Measurements from ENCODE around the gene ATG4B.
"Not testable (repeated sequence)": the region's sequence is repeated elsewhere in the genome, so short reads cannot be mapped to it uniquely, and the experiment has no call there.

Gene ATG4B

DNA sequence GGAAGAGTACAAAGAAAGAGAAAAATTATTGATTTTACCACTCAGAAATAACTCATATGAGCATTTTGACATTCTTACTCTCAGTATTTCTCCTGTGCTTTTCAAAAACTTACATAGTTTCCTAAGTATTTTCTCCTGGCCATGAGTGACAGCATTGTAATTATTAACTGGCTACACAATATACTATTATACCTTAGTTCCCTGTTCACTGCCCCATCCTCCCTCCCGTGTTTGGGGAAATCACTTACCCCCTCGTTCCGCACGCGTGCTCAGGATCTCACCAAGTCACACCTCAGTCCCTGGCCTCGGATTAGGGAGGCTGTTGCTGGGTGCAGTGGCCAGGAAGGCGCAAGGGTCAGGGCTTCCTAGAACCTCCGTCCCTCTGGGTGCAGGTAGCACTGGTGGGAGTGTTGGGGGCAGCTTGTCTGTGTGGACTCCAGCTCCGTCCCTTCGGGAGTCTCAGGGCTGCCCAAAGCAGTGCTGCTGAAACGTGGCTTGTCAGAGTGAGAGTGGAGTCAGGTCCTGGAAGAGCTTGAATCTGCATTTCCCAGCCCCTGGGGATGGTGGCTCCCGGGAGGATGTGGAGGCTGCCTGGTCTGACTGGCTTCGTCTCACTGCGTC lies 23.2 kb downstream of the ATG4B start:
- in situ Hi-C loops (cut with HindIII; ENCODE audit: low sequenced_read_pairs), result no loop called here

DNA sequence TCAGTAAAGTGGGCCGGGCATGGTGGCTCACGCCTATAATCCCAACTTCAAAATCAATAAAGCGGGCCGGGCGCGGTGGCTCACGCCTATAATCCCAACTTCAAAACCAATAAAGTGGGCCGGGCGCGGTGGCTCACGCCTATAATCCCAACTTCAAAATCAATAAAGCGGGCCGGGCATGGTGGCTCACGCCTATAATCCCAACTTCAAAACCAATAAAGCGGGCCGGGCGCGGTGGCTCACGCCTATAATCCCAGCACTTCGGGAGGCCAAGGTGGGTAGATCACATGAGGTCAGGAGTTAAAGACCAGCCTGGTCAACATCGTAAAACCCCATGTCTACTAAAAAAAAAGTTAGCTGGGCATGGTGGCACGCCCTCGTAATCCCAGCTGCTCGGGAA lies 25.2 kb downstream of the ATG4B start:
- in situ Hi-C loops (cut with HindIII; ENCODE audit: low sequenced_read_pairs), result not testable (repeated sequence)

DNA sequence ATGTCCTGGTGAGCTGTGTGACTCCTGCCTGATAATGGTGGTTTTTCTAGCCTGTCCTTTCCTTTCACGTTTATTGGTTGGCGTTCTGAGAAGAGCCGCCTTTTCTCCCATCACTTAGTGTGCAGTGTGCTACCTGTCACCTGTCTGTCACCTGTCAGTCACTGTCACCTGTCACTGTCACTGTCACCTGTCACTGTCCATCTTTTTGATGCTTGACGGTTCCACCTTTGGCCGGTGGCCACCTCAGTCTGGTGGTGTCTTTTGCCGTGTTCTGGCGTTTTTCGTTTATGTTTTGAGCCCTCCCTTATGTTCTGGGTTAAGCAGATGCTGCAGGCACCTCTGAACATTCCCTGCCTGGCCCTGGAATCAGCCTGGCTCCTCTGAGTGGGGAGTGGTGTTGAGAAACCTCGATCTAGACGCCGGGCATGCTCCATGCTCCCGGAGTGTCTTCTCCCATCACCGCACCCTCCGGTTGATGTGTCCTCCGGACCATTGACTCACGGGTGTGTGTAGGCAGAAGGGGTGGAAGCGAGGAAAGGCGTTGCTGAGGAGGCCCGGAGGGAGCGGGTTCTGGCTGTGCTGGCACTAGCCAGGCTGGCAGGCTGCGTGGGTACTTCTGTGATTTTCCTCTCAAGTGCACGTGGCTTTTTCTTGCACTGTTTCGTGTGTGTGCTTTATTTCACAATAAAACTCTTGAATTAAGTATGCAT lies 28.4 kb downstream of the ATG4B start:
- in situ Hi-C loops (cut with HindIII; ENCODE audit: low sequenced_read_pairs), result no loop called here

DNA sequence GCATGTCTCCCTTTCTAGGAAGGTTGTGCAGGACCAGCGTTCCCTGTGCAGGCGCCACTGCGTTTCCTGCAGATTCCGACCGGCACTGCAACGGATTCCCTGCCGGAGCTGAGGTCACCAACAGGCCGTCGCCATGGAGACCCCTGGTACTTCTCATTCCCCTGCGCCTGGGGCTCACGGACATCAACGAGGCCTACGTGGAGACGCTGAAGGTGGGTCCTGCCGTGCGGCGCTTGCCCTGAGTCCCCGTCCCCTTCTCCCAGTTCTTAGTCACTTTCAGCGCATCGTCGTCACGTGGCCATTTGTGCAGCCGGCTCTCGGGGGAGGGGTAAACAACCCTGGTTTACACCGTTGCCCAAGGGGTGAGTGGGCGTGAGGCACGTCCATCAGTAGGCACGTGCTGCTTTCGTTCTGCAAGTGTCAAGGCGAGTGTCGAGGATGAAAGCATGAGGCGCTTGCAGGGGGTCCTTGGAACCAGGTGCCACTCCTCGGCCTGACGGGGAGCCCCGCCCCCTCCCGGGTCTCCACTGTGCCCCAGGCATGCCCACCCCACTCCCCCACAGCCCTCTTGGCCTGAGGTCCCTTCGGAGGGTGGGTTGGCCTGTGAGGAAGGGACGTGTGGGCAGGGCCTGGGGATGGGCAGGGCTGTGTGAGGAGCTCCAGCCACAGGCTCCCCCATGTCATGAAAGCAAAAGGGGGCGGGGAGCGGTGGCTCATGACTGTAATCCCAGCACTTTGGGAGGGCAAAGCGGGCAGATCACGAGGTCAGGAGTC lies 29.3 kb downstream of the ATG4B start:
- in situ Hi-C loops (cut with HindIII; ENCODE audit: low sequenced_read_pairs), result no loop called here

DNA sequence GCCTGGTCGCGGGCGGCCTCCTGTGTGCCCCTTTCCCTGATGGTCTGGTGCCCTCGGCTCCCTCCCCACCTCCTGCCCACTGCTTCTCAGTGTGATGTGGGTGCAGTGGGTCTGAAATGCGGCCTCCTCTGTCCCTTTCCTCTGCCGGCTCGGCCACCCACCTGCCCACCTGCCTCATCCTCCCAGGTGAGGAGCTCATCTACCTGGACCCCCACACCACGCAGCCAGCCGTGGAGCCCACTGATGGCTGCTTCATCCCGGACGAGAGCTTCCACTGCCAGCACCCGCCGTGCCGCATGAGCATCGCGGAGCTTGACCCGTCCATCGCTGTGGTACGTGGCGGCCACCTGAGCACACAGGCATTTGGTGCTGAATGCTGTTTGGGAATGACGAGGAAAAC lies 30.9 kb downstream of the ATG4B start:
- in situ Hi-C loops (cut with HindIII; ENCODE audit: low sequenced_read_pairs), result no loop called here

DNA sequence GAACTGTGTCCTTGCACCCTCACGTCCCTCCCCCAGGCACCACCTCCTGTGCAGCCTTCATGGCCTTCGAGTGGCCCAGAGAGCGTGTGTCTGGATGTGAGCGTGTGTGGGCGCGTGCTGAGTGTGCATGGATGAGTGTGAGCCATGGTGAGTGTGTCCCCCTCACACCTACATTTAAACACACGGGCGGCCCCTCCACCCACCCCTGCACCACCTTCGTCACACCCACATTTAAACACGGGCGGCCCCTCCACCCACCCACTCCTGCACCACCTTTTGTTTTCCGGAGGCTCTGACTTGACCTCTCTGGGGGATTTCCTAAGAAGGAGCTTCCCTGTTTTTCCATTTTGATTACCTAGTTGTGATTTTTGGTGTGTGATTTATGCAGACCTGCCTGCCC lies 31.3 kb downstream of the ATG4B start:
- in situ Hi-C loops (cut with HindIII; ENCODE audit: low sequenced_read_pairs), result no loop called here

DNA sequence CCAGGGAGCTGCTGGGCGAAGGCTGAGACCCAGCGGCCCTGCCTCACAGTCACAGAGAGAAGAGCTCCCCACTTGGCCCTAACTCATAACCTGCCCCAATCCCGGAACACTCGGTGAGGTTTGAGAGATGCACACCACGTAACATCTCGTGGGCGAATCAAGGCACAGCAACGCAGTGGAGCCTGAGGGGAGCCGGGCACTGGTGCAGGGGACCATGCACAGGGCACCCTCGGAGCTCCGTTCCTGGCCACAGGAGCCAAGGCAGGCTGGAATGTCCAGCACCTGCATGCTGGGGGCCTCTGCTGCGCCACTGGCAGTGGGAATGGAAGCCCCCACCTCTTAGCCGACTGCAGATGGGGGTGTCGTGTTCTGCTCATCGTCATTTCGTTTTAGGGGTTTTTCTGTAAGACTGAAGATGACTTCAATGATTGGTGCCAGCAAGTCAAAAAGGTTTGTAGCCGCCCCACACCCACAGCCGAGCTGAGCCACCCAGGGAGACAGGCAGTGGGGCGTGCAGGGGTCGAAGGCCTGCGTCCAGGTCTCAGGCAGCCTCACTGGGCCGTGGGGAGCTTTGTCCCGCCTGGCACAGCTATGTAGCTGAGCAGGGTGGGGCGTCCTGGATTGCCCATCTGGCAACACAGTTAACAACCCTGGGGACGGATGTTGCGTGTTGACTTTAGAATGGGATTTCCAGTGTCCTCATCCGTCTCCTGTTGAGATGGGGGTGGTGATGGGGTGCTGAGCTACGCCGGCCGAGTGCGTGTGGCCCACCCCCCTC lies 33.0 kb downstream of the ATG4B start:
- in situ Hi-C loops (cut with HindIII; ENCODE audit: low sequenced_read_pairs), result no loop called here

DNA sequence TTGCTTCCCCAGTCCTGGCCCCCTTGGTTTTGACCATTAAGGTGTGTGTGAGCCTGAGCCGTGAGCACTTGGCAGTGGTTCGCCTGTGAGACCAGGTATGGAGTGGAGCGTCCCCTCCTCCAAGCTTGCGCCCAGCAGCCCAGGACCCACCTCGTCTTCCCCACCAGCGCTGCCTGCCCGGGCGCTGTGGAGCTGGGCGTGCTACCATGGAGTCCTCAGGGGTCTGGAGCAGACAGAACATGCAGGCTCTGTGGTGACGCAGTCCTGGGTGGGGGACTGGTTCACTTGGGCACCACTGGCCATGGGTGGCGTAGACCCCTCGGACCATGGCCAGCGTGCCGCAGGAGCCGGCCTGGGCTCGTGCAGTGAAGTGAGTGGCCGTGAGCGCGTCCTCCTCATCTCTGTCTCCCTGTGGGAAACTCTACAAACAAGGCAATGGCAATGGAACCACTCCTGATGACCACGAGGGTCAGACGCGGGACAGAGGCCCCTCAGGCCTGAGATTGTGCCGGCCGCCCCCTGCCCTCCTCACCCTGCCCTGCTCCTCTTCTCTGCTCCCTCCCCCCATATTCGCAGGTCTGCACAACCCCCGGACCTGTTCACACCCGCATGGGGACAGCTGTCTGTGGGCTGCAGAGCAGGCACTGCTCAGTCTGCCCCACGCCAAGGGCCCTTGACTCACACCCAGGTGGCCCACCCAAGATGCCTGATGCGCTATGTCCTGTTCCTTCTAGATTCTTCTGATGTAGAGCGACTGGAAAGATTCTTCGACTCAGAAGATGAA lies 34.2 kb downstream of the ATG4B start:
- in situ Hi-C loops (cut with HindIII; ENCODE audit: low sequenced_read_pairs), result no loop called here

DNA sequence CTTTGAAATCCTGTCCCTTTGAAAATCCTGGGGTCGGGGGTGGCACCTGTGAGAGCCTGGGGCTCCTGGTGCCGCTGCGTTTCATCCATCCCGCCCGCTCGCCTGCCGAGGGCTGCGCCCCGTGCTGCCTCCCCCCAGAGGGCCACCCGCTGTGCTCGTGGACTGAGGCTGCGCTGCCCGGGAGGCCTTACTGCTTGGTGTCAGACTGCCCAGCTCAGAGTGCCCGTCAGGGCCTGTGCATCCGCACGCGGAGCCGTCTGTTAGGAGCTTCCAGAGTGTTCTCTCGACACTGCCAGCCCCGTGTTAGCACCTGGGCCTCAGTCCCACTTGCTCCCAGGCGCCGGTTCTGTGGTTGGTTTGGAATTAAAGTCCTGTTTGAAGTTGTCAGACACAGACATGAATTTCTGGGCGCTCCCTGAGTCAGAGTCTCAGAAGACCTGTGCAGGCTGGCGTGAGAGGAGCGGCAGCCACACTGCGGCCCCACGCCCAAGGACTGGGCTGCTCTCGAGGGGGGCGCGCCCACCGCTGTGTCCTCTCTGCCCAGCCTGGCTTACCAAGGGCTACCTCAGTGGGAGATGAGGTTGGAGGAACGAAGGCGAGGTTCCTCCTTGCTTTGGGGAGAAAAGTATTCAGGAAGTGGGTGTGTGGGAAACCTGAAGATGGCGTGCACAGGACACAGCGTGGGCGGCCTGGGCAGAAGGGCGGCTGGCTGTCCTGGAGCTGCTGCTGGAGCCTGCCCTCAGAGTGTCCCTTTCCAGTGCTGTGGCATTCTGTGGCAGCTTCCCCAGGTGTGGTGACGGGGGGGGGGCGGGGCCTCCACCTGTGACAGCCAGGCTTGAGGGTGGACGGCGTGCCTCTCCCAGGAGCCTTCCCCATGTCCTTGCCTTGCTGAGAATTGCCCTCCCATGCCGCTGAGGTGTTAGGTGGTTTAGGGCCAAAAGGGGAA lies 35.0 kb downstream of the ATG4B start:
- in situ Hi-C loops (cut with HindIII; ENCODE audit: low sequenced_read_pairs), result no loop called here

DNA sequence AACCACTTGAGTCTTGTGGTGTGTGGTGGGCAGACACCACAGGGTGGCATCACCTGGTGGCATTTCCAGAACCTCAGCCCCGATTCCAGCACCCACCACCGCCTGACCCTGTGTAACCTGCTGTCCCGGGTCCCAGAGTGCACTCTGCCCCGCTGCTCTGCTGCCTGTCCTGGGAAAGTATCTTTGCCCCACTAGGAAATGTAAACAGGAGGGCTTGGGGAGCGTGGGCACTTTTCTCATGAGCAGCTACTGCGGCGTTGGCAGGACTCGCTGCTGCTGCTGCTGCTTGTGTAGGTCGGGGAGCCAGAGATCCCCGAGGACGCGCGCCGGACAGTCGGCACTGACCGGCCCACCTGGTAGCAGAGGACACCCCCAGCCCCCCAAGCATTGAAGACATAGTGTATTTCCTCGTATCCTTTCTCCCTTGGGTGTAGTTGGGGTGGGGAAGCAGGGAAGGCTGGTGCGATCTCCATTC lies 35.7 kb downstream of the ATG4B start:
- in situ Hi-C loops (cut with HindIII; ENCODE audit: low sequenced_read_pairs), result no loop called here

DNA sequence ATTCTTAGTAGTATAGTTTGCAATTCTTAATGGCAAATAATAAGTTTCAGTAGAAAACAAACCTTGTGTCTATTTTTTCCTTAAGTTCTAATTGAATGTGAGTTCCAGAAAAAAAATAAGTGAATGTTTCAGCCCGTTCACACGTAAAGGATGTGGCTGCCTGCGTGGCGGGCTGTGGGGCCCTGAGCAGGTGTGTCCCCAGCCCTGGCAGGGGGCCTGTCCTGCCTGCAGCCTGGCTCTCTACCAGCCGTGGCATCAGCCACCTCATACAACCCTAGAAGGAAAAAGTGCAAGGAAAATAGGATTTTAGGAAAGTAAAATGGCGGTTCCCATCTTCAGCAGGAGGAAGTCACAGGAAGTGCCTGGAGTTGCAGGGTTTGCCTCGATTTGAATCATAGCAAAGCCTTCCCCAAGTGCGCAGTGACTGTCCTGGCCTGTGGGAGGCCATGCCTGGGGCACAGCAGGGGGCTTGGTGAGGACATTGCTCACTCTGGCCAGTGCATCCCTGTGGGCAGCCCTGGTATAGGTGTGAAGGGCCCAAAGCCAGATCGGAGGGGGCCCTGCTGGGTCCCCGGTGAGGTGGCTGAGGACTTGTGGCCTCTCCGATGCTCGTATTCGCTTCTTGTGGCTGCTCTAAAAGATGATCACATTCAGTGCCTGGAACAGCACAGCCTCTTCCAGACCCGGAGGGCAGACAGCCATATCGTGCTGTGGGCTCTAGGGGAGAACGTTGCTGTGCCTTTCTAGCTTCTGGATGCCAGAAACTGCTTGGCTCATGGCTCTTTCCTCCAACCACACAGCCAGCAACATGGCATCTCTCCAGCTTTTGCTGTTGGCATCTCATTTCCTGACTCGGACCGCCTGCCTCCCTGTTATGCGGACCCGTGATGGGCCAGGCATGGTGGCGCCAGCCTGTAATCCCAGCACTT lies 36.6 kb downstream of the ATG4B start:
- in situ Hi-C loops (cut with HindIII; ENCODE audit: low sequenced_read_pairs), result no loop called here

DNA sequence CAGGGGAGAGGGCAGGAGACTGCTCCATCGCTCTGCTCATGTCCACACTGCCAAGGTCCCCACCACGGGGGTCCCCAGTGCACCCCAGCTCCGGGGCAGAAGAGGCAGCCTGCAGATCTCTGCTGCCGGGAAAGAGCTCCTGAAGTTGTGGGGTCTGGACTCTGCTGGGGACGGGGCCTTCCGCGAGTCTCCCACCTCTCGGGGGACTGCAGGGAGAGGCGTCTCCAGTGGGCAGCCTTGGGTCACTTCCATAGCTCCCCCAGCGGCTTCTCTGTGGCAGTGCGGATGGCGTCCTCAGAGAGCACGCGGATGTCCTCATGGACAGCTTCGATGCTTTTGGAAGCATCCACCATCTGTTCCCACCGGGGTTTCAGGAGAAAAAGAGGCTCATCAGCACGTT lies 38.4 kb downstream of the ATG4B start:
- in situ Hi-C loops (cut with HindIII; ENCODE audit: low sequenced_read_pairs), result no loop called here

DNA sequence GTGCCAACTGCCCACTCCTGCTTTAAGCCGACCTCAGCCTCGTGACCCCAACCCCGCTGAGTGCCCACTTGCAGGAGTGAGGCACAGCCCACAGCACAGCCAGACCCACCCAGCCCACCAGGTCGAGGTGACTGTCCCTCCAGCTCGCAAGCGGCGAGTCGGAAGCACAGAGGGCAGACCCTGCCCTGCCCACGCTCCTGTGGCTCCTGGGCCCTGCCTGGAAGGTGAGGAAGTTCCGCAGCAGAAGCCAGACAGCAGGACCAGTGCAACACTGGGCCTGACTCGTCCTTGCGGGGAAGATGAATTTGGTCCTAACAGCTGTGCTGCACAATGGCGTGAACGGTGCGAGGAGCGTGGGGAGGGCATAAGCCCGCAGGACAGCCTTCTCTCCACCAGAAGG lies 39.2 kb downstream of the ATG4B start:
- in situ Hi-C loops (cut with HindIII; ENCODE audit: low sequenced_read_pairs), result no loop called here

DNA sequence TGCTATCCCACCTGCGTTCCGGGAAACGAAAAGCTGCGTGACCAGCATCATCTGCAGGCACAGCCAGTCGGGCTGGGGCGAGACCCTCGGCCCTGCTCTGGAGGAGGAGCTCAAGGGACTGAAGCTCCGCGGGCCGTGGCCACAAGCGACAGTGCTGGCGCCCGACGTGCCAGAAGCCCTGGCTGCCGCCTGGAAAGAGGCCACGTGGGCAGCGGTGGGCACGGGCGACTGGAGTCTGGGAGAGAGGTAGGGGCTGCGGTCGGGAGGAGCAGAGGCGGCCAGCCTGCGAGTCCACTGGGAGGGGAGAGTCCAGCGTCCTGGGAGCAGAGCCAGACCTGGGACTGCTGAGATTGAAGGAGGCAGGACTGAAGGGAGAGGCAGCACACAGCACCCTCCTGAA lies 39.9 kb downstream of the ATG4B start:
- in situ Hi-C loops (cut with HindIII; ENCODE audit: low sequenced_read_pairs), result no loop called here

DNA sequence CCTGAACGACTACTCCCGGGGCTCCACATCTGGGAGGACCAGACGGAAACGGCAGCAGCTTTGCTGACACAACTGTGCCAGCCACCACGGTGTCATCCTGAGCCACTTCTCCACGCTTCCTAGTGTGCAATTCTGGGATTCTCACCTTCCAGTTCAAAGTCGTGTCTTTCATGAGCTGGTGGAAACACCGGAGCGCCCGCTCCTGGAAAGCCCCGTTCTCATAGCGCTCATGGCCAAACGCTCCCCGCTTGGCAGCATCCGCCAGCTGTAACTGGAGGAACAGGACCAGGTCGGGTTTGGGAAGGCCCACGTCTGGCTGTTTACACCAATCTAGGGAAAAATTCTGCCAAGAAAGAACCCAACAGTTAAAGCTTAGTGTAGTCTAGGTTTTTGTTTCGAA lies 40.8 kb downstream of the ATG4B start:
- in situ Hi-C loops (cut with HindIII; ENCODE audit: low sequenced_read_pairs), result no loop called here

DNA sequence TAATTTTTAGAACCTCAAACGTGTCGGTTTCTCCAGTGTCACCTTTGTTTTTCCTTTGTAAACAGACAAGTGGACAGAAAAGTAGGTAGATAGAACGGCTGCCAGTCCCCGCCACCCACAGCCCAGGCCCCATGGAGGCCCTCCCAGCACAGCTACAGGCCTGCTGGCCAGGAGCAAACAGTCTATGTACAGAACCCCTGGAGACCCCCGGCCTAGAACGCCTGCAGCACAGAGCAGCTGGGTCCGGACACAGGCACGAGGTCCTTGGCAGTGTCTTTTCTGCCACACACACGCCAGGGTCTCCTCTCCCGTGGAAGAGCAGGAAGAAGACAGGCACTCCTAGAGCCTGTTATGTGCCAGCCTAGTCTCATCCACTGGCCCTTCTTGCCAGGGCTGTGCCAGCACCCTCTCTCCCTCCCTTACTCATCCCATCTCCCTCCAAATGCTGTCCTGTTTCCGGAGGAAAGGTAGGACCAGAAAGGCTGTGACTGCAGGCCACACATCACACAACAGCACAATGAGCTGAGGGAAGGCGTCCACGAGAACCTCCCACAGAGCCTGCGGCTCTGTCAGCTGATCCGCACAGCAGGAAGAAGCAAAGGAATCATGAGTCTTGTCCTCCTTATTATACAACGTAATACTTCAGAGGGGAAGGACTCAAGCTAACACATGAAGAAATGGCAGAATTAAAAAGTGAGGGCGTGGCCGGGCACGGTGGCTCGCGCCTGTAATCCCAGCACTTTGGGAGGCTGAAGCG lies 41.5 kb downstream of the ATG4B start:
- in situ Hi-C loops (cut with HindIII; ENCODE audit: low sequenced_read_pairs), result no loop called here

DNA sequence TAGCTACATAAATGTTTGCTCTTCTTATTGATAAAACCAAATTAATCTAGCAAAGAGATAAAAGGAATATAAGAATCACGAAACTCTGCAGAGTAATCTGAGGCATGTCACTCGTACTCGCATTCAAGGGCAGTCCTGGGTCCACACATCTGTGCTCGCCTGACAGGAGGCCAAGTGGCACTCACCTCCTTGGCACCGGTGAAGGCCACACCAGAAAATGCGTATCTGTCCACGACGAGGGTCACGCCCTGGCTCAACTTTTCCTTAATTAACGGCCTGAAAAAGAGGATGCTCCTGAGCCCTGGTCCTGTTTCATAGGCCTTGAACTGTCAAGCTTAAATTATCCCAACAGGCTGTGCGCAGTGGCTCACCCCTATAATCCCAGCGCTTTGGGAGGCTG lies 42.6 kb downstream of the ATG4B start:
- in situ Hi-C loops (cut with HindIII; ENCODE audit: low sequenced_read_pairs), result no loop called here

All from DLD1 (cell line).